Fibroblast of skin of right biceps (primary cell): ENCODE results near the gene PIK3C2G.

ENCODE experiments used
- DNase-seq: peaks from one replicate; pipeline ENCODE4 v3.0.0-alpha.2; 2013

PIK3C2G gene

DNA sequence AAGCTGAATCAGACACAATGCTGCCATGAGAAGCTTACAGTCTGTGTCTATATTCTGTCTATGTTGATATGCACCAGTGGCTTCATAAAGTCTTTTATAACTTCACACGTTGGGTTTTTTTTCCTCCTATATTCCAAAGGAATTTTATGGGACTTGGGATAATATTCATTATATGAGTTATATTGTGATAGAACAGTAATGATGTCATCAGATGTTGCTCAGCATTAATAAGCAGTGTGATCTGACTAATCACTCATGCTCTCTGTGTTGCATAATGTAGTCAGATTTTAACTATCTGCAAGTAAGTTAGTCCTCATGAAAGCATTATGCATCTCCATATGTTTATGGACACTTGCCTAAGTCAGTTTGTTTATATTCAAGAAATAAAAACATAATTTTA, 316.9 kb downstream of the PIK3C2G start:
- DNase-seq = peak; percentile 55

DNA sequence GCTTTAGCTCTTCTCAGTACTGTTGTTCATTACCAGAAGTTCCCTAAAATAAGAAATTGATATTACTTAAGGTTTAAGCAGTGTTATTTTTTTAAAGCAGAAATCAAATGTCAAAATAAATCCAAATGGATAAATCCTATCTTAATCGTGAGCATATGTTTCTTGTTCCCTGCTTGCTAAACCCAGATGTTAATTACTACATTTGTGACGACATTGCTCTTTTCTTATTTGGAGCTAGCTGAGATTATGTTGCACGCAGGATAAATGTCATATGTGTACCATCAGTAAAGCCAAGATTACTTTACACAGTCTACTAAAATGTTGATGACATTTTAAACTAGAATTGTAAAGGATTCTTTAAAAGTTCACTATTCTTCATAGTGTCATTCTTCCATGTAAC, 319.0 kb downstream of the PIK3C2G start:
- peak; percentile 27 for DNase-seq

DNA sequence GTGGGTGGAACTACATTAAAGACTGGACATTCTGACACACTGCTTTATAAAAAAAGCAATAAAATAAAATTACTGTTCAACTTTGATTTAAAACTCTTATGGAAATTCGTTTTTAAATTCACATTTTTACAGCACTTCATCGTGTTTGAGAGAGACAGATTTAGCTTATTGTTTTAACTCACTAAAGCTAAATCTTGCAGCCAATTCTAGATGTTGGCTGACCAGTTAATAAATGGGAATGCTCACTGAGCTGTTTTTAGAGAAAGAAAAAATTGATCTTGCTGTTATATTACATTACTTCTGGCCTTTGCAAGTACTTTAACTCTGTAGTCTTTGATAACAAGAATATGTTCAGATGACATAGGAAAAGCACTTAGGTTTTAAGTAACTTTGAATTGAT, 319.4 kb downstream of the PIK3C2G start:
- no peak for DNase-seq

DNA sequence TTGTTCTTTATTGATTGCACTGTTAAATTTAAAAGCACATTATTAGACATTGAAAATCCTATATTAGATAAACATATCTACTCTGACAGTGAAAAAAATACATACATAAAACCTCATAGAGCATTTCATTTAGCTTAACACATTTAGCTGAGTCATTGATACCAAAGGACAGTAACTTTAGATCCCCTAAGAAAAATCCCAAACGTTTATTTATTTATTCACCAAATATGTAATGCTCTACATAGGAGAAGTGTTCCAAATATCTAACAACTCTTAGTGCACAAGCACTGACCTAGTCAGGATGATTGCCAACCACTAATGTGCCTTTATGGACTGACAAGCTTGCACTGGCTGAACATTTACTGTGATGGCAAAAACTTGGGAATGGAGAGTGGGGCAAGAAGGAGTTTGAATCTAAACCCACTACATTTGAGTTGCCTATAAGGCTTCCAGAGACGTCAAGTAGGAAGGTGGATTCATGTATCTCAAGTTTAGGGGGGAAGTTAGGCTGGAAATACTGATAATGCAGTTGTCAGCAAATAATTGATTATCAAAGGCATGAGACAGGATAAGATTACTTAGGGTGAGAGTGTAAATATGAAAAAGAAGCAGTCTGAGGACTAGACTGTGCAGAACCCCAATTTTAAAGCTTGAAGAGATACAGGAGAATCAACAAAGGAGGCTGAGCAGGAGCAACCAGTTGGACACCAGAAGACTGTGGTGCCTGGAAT, 320.1 kb downstream of the PIK3C2G start:
- DNase-seq = peak; percentile 30

DNA sequence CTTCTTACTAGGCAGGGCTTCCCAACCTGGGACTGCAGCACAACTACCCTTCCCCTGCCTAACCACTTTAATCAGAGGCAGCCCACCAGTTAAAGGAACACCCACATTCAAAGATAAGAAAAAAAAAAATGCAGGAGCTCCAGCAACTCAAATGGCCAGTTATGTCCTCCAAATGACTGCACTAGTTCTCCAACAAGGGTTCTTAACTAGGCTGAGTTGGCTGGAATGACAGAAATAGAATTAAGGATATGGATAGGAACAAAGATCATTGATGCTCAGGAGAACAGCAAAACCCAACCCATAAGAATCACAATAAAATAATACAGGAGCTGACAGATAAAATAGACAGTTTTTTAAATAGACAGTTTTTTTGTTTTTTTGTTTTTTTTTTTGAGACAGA, 322.3 kb downstream of the PIK3C2G start:
- no peak for DNase-seq

DNA sequence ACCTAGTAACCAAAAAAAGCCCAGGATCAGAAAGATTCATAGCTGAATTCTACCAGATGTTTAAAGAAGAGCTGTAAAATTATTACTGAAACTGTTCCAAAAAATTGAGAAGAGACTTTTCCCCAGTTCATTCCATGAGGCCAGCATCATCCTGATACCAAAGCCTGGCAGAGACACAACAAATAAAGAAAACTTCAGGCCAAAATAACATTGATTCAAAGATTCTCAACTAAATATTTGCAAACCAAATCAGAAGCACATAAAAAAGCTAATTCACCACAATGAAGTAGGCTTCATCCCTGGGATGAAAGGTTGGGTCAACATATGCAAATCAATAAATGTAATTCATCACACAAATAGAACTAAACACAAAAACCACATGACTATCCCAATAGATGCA, 325.3 kb downstream of the PIK3C2G start:
- DNase-seq = no peak

DNA sequence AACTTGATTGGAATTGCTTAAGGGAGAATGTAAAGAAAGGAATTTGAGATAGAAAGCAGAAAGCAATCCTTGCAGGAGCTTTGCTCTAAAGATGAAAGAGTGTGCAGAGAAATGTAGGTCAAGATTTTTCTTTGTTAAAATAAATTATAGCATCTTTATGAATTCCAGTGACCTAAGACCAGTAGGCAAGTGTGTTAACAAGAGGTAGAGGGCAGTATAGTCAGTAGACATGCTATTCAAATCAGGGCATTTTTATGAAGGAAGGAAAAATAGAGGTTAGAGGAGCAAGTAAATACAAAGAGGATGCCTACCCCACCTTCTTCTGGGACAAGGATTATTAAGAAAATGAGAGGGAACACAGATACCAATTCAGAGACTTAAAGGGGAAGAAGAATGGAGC, 328.0 kb downstream of the PIK3C2G start:
- DNase-seq = no peak

DNA sequence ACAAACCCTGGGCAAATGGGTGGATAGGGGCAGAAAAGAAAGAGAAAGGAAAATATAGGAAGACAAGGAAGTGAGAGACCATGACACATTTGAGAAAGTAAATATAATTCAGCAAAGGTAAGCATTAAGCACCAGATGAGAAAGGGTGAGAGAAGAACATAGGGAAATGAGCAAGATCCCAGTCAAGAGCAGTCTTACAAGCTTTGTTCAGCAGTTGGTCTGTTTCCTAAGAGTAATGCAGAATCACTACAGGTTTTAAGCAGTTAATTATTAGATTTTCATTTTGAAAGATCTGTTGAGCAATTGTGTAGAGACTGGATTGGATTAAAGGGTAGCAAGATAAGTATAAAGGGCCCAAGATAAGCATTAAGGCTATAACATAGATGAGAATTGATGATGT, 330.2 kb downstream of the PIK3C2G start:
- no peak for DNase-seq

DNA sequence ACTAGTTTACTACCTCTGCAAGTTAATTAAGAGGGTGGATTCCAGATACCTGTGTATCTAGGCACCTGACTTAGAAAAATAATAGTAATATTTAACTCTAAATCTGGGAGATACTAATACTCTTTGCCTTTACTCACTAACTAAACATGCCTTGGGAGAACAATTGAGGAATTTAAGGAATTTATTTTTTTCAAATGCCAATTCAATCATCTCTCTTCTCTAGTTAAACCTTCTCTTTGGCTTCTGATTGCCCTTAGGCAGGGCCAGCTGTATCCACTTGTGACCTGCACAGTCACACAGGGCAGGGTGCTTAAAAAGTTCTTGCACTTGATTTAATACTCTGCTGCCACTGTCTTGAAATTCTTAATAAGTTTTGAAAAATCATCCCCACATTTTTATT, 334.1 kb downstream of the PIK3C2G start:
- DNase-seq = no peak

DNA sequence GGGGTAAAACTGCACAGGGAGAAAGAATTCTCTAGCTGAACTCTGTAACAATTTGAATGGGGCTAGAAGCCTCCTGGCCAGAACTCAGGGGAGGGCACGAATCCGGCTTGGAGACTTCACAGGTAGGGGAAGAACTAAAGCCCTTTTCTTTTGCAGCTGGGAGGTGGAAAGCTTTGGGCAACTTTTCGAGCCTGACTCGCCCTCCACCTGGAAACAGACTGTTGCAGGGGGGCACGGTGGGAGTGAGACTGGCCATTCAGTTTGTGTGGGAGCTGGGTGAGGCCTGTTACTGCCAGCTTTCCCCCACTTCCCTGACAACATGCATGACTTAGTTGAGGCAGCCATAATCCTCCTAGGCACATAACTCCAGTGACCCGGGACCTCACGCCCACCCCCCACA, 340.6 kb downstream of the PIK3C2G start:
- DNase-seq = no peak

DNA sequence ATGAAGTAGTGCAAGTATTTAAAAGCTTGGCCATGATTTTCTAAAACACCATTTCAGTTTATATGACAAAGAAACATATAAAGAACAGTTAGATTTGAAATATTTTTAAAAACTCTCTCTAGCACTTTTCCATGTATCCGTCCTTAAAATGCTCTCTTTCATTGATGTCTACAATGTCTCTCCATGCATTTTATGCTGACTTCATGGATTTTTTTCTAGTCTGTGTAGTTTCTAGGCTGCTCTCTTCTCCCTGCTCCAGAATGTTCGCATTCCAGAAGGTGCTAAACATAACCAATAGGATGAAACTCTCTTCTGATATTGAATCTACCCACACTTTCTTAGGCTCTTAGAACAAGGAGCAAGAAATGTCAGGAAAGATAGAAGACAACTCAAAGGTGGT, 351.7 kb downstream of the PIK3C2G start:
- DNase-seq = no peak

DNA sequence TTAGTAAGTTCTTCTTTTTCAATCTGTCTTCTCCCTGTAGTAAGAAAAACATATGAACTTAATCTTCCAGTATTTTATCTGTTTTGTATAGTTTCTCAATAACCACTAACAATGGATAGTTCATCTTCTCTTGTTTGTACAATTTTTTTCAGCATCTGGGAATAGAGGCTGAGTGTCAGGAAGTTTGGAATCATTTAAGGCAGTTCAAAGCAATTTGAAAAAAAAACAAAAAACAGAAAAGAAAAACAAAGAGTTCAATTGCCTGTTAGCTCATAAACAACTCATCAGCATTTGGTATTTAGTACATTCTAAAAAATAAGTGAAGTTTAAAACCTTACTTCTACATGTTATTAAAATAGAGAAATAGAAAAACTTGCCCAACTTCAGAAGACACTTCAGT, 359.7 kb downstream of the PIK3C2G start:
- no peak for DNase-seq

DNA sequence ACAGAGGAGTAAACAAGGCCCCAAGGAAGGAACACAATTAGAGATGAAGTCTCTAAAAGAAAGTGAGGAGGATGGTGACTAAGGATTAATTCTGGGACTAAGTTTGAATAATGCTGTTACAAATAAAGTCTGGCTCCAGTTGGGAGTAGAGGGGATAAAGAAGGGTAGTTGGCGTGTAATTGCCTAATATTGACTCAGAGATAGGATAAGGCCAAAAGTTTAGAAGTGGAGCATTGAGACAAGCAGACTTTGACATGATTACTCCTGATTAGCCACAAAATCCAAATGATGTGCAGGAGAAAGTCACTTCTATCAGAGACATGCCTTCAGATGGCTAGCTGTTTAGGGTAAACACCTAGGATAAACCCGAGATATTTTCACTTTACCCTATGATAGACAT, 368.1 kb downstream of the PIK3C2G start:
- DNase-seq = no peak

DNA sequence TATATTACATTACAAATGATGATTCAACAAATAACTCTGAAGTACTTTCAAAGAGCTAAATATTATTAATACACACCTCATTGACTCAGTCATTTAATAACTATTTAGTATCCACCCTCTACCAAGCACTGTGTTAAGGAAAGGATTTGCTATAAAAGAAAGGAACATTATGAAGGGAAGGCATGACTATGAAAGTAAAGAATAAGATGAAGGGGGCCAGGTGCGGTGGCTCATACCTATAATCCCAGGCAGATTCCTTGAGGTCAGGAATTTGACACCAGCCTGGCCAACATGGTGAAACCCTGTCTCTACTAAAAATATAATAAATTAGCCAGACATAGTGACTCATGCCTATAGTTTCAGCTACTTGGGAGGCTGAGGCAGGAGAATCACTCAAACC, 368.6 kb downstream of the PIK3C2G start:
- DNase-seq = no peak

DNA sequence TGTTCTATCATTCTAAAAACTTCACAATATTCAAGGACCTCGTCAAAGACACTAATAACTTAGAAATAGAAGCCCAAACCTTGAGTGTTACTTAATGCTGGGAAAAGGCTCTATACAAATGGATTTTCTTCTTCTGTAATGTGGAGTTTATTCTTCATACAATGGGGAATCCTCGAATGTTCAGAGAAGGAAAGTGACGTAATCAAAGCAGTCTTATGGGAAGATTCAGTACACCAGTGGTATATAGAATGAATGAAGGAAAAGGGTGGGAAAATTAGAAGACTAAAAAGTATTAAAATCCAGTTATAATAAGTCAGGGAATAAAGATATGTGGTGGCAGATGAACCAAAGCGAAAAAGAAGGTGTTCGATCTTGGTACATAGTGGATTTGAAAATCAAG, 370.0 kb downstream of the PIK3C2G start:
- no peak for DNase-seq

DNA sequence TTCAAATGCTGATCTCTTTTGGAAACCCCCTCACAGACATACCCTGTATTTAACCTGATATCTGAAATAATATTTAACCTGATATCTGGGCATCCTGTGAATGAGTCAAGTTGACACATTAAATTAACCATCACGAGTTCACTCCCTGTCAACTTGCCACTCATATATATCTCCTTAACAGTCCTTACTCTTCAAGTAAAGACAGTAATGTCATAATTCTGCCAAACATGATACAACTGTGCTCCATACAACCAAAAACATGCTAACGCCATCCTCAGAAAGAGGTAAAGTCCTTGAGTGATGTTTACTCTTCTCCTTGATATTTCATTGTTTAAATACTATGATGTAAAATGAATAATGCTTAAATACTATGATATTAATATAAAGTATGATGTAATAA, 371.5 kb downstream of the PIK3C2G start:
- DNase-seq = no peak

DNA sequence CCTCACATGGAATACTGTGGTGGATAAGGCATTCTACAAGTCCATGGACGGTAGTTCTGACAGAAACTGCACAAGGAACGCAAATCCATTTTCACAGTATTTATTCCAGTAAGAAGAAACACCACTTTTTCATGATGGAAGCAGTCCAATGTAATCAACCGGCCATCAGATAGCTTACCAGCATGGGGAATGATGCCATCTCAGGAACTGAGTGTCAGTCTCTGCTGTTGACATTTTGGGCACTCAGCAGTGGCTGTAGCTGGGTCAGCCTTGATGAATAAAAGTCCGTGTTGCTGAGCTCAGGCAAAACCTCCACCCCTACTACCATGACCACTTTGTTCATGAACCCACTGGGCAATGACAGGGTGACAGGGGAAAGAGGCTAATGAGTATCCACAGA, 373.1 kb downstream of the PIK3C2G start:
- DNase-seq = no peak

DNA sequence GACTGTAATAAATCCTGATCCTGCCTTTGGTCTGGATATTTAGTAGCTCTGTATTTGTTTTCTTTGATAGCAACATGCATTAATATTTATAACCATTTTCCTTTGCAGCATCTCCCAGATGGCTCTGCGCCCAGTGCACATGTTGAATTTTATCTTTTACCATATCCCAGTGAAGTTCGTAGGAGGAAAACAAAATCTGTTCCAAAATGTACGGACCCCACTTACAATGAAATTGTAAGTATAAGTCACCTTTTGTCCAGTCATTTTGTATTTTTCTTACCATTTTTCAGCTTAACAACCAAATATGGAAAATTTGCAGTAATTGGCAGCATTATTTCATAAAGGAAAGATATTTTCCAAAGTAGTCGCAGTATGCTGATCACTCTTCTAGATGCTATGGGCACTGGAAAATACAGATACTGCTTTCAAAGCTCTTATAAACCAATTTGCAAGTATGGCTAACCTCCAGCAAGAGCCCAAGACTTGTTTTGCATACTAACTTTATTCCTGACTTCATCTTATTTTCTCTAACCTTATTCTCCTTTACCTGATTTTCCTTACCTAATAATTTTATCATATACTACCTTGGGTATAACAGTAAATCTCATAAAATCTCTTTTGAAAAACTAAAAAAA, 379.1 kb downstream of the PIK3C2G start:
- DNase-seq = no peak

DNA sequence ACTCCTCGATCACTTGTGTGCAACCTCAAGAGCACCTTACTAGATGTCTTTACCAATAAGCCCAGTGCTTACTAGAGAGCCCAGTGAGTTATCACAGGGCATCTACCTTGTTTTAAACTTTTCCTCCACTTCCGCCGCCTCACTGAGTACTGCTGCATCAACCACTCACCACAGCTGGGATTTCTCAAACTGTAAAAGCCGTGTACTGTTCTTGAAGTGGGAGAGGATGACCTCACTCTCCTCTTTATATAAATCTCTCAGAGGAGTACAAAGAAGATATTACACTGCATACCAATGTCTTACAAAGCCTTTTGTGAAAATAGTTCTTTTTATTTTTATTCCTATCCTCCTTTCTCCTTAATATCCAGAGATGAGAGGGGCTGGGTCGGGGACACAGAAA, 382.4 kb downstream of the PIK3C2G start:
- DNase-seq = peak; percentile 48

DNA sequence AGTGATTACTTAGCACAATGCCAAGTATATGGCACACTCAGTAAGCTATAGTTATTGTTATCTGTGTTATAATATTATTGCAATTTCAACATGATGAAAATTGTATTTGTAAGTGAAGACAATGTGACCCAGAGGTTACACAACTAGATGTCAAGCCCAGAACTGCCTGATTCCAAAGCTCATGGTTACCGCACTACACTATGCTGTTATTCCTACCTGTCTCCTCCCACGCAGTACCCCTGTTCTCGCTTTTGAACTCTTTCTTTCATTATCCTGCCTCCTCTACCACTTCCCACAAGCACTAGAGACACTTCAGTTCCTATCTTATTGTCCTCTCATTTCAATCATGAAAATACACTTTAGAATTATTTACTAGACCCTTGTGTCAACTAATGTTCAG, 383.2 kb downstream of the PIK3C2G start:
- DNase-seq = no peak

DNA sequence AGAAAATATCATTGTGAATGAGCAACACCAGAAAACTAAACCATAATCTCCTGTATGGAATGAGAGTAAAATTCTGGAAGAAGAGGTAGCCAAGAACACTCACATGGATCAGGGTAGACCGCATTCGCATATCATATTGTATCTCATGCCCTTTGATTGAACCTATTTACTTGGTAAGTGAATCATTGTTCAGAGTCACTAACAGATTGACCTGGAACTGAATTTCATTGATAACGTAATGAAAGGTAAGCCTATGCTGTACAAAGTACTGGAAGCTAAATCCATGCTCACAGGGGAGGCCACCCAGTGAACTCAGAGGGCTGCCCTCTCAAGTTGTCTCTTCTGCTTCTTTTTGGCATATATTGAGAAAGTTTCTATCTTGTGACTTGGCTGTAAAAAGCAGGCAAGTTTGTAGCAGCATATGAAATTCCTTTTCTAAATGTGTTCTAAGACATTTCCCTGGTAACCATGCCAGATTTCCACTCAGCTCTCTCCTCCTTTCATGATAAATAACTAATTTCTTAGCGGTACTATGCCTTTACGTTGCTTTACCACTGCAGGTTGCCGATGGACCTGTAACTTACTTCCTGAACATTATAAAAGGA, 385.1 kb downstream of the PIK3C2G start:
- no peak for DNase-seq

DNA sequence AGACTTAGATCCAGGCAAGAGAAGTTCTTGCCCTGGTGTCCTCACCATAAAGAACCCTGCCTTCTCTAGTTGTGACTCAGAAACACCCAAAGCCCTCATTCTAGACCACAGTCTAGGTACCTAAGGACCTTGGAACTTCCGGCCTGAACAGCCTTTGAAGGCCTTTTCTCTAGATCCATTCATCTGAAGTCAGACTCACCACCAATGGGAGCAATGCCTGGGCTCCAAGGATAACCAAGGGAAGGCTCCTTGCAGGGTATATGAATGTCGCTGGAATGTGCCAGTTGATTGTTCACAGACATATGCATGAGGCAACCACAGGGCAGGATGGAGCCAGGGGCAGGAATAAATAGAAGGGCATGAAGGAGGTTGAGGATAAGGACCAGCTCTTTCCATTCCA, 390.2 kb downstream of the PIK3C2G start:
- DNase-seq = no peak

DNA sequence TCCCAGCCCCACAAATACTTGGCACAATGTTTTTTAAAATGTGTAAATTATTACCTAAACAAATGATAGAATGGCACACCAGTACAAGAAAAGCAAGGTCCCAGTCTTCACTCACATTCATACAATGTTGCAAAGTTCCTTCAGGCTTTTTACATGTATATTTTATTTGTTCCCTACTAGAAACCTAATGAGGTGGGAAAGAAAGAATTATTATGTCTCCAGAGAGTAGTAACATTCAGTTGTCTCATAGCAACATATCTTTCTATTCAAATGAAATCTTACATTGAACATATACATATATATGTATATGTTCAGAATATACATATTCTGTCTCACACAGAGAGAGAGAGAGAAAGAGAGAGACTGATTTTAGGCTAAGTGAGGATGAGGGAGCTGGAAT, 391.3 kb downstream of the PIK3C2G start:
- no peak for DNase-seq

DNA sequence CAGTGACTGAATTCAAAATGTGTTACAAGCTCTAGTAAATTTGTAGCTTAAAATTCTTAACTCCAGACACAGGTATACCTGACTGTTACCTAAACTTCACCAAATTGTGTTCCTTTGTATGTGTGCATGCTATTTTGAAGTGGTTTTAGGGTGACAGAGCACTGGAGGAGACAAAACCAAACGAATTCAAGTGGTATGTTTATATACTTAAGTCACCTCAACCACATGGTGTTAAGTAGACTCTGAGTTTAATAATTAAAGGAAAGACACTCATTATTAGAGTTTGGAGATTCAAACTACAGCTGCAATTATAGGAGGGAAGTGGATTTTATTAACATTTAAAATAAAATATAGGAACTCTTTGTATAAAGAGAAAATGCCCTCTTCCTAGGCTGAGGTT, 392.1 kb downstream of the PIK3C2G start:
- no peak for DNase-seq

DNA sequence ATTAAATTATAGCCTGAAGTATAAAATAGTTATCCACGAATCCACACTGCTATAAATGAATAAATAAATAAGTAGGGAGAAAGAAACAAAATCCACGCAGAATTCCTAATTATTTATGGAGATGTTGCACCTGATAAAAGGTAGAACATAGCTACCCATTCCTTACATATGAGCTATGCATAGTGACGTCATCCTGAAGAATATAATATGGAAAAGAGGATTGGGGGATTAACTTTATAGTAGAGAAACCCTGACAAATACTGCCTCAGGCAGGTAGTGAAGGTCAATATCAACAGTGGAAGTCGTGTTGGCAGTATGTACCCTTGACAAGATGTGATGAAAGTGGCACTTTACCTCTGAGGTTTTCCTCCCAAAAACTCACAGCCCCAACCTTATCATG, 394.0 kb downstream of the PIK3C2G start:
- DNase-seq = no peak
